SK-N-SH (cell line): ENCODE results near the gene WDR86. TPM values are rescaled to one million over a fixed set of nuclear protein-coding genes. Genes with fewer than 3 reads are reported as not detected.

Experiments used
- CTCF ChIA-PET: fragments of 300-600, 350-600 bp; formaldehyde crosslinking; extraction: SDS; loops from one replicate; lab custom pipeline; 2021; lab: Yijun Ruan, JAX
- POLR2A ChIA-PET: fragments of 350-600 bp; sonication (Branson Sonifier 250); formaldehyde crosslinking; extraction: SDS; loops from one replicate; lab custom pipeline; 2020; ENCODE audit warnings: antibody characterized with exemption, inconsistent platforms; lab: Yijun Ruan, JAX
- DNase-seq: peaks from one replicate; pipeline ENCODE4 v3.0.0; 2012
- H2AFZ ChIP-seq: fragments of 200-600 bp; sonication (generic); 2 replicates; pipeline ENCODE4 v1.8.1; 2016; ENCODE audit warnings: antibody characterized with exemption, mild to moderate bottlenecking, low read depth
- H3F3A ChIP-seq: fragments of 200-600 bp; sonication (generic); replicated peaks from 2 replicates; pipeline ENCODE3; 2016; ENCODE audit warnings: antibody characterized with exemption, mild to moderate bottlenecking; ENCODE audit not compliant: insufficient read depth
- H3K27ac ChIP-seq, 2 experiments: fragments of 200-500 bp in 1 of 2; fragments of 200-600 bp in 1 of 2; sonication (Bioruptor generic) in 1 of 2; sonication (generic), shearing (Covaris generic) in 1 of 2; 2 replicates each; pipeline versions ENCODE4 v1.5.1 to v1.6.1; 2014 to 2016; ENCODE audit warnings: low read depth in 2 of 2, inconsistent platforms in 1 of 2, low read length in 1 of 2, mild to moderate bottlenecking in 1 of 2, mixed read lengths in 1 of 2
- H3K27me3 ChIP-seq: fragments of 200-600 bp; sonication (generic), shearing (Covaris generic); 2 replicates; pipeline ENCODE4 v1.6.1; 2016; ENCODE audit warnings: mixed run types; ENCODE audit not compliant: insufficient read depth
- H3K36me3 ChIP-seq, 2 experiments: fragments of 200-500 bp in 1 of 2; fragments of 200-600 bp in 1 of 2; sonication (Bioruptor generic) in 1 of 2; sonication (generic) in 1 of 2; replicated peaks in 1 of 2; 2 replicates each; pipeline versions ENCODE3 to v1.5.1; 2014 to 2016; ENCODE audit warnings: low read length in 1 of 2, mild to moderate bottlenecking in 1 of 2; ENCODE audit not compliant: insufficient read depth in 2 of 2, control insufficient read depth in 1 of 2
- H3K4me1 ChIP-seq, 2 experiments: fragments of 200-500 bp in 1 of 2; fragments of 200-600 bp in 1 of 2; sonication (Bioruptor generic) in 1 of 2; sonication (generic), shearing (Covaris generic) in 1 of 2; 2 replicates each; pipeline versions ENCODE4 v1.5.1 to v1.6.1; 2014 to 2016; ENCODE audit warnings: low read depth in 1 of 2, low read length in 1 of 2, mixed run types in 1 of 2; ENCODE audit not compliant: insufficient read depth in 2 of 2, control insufficient read depth in 1 of 2
- H3K4me2 ChIP-seq: fragments of 200-600 bp; sonication (generic), shearing (Covaris generic); 2 replicates; pipeline ENCODE4 v1.6.1; 2017; ENCODE audit warnings: mixed run types
- H3K4me3 ChIP-seq, 2 experiments: fragments of 200-500 bp in 1 of 2; fragments of 200-600 bp in 1 of 2; sonication (Bioruptor generic) in 1 of 2; sonication (generic), shearing (Covaris generic) in 1 of 2; 2 replicates each; pipeline versions ENCODE4 v1.5.1 to v1.8.1; 2014 to 2016; ENCODE audit warnings: low read depth in 2 of 2, inconsistent platforms in 1 of 2, low read length in 1 of 2, mild to moderate bottlenecking in 1 of 2, mixed read lengths in 1 of 2, moderate library complexity in 1 of 2
- H3K79me2 ChIP-seq: fragments of 200-600 bp; sonication (generic); 2 replicates; pipeline ENCODE4 v1.8.1; 2017; ENCODE audit warnings: mild to moderate bottlenecking; ENCODE audit not compliant: insufficient read depth
- H3K9ac ChIP-seq: fragments of 200-600 bp; sonication (generic); 2 replicates; pipeline ENCODE4 v1.6.1; 2017; ENCODE audit warnings: mixed run types
- H3K9me2 ChIP-seq: fragments of 200-600 bp; sonication (generic); 2 replicates; pipeline ENCODE4 v1.6.1; 2017; ENCODE audit warnings: mixed run types
- H3K9me3 ChIP-seq: fragments of 200-600 bp; sonication (generic); 2 replicates; pipeline ENCODE4 v1.6.1; 2017; ENCODE audit warnings: mixed run types, mild to moderate bottlenecking, moderate library complexity
- H4K20me1 ChIP-seq: fragments of 200-600 bp; sonication (generic); 2 replicates; pipeline ENCODE4 v1.6.1; 2017; ENCODE audit warnings: mild to moderate bottlenecking, mixed run types; ENCODE audit not compliant: insufficient read depth
- FOXJ3 ChIP-seq: sonication (generic); formaldehyde crosslinking; IDR thresholded peaks from 2 replicates; pipeline ENCODE4 v1.5.1; 2020; ENCODE audit warnings: mild to moderate bottlenecking, missing genetic modification reagents
- MAX ChIP-seq: IDR thresholded peaks from 2 replicates; pipeline ENCODE4 v1.4.0; 2012; ENCODE audit warnings: low read depth
- MXI1 ChIP-seq: IDR thresholded peaks from 2 replicates; pipeline ENCODE4 v1.6.1; 2012; ENCODE audit warnings: mild to moderate bottlenecking, low read depth, low read length, improper control_type of control experiment
- RCOR1 ChIP-seq: fragments of 150-350 bp; IDR thresholded peaks from 2 replicates; pipeline ENCODE4 v1.6.1; 2017; ENCODE audit warnings: antibody characterized with exemption, low read length
- REST ChIP-seq: IDR thresholded peaks from 2 replicates; pipeline ENCODE4 v1.6.1; 2012; ENCODE audit warnings: mild to moderate bottlenecking, low read depth, low read length, moderate library complexity
- SMC3 ChIP-seq: IDR thresholded peaks from 2 replicates; pipeline ENCODE4 v1.6.1; 2012; ENCODE audit warnings: low read depth, low read length, improper control_type of control experiment
- WGBS: methylation state at CpG from one replicate; pipeline ENCODE4 v1.1.6; 2017; ENCODE audit warnings: low lambda C conversion rate; 5-methylcytosine and 5-hydroxymethylcytosine counted together
- polyA plus RNA-seq, 3 experiments: library from polyadenylated mRNA; depleted of rRNA; stranded (reverse); fragments of >200 nt; gene quantifications; 2 replicates each; pipeline ENCODE4 v1.2.3, GENCODE V29; 2012
- TF ChIP-seq, protein P1 (sequence below): fragments of 200-600 bp; sonication (generic); IDR thresholded peaks from 2 replicates; pipeline ENCODE4 v1.6.1; 2017; ENCODE audit warnings: antibody characterized with exemption, mild to moderate bottlenecking, moderate library complexity
- TF ChIP-seq, protein P2 (sequence below): IDR thresholded peaks from 2 replicates; pipeline ENCODE4; 2012

The WDR86 gene
- polyA plus RNA-seq, 1 of the 3 experiments (the other 2 are of a cell fraction) = 1.0 TPM

DNA sequence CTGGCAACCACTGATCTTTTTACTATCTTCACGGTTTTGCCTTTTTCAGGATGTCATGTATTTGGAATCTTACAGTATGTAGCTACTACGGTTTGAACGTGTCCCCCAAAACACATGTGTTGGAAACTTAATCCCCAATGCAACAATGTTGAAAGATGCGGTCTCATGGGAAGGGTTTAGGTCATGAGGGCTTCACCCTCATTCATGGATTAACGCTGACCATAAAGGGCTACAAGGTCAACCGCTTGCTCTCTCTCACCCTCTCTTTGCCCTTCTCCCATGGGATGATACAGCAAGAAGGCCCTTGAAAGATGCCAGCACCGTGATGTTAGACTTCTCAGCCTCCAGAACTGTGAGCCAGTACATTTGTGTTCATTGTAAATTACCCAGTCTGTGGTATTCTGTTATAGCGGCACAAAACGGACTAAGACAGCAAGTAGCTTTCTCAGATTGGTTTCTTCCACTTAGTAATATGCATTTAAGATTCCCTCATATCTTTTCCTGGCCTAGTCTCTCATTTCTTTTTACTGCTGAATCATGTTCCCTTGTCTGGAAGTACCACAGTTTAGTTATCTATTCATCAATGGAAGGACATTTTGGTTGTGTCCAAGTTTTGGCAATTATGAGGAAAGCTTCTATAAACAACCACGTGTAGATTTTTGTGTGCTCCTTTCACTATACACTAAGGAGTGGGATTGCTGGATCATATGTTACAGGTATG, 33.1 kb upstream of the WDR86 start:
- no peaks in the 10 kb centered on the region; the same call in 1 of the 2 replicates for H3K27me3 ChIP-seq
- no peak overlapping the region for H2AFZ ChIP-seq
- no peaks in the 10 kb centered on the region; a peak in 1 of 4 replicates for H3K4me1 ChIP-seq
- no peaks in the 10 kb centered on the region for H3K79me2 ChIP-seq
- TF ChIP-seq, protein P1, sequence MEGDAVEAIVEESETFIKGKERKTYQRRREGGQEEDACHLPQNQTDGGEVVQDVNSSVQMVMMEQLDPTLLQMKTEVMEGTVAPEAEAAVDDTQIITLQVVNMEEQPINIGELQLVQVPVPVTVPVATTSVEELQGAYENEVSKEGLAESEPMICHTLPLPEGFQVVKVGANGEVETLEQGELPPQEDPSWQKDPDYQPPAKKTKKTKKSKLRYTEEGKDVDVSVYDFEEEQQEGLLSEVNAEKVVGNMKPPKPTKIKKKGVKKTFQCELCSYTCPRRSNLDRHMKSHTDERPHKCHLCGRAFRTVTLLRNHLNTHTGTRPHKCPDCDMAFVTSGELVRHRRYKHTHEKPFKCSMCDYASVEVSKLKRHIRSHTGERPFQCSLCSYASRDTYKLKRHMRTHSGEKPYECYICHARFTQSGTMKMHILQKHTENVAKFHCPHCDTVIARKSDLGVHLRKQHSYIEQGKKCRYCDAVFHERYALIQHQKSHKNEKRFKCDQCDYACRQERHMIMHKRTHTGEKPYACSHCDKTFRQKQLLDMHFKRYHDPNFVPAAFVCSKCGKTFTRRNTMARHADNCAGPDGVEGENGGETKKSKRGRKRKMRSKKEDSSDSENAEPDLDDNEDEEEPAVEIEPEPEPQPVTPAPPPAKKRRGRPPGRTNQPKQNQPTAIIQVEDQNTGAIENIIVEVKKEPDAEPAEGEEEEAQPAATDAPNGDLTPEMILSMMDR = no peak
- TF ChIP-seq REST (no peak), FOXJ3 (no peak), MAX (no peak), SMC3 (no peak), RCOR1 (no peak), MXI1 (no peak)
- TF ChIP-seq, protein P2, sequence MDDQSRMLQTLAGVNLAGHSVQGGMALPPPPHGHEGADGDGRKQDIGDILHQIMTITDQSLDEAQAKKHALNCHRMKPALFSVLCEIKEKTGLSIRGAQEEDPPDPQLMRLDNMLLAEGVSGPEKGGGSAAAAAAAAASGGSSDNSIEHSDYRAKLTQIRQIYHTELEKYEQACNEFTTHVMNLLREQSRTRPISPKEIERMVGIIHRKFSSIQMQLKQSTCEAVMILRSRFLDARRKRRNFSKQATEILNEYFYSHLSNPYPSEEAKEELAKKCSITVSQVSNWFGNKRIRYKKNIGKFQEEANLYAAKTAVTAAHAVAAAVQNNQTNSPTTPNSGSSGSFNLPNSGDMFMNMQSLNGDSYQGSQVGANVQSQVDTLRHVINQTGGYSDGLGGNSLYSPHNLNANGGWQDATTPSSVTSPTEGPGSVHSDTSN = no peak
- no peak overlapping the region for H3K27ac ChIP-seq
- H3K9ac ChIP-seq = no peak overlapping the region
- H3K4me2 ChIP-seq = no peak overlapping the region
- H3K4me3 ChIP-seq = no peak overlapping the region
- ChIA-PET CTCF (interaction anchor here (0.7 to 1.9 kb wide), 4 partner anchors 9 to 317 kb away, joined by 3 to 8 read pairs (median 4); no protein-coding TSS in a partner anchor), POLR2A (interaction anchor here (1.1 kb wide), 1 partner anchor 33 kb away, joined by 3 read pairs; the partner anchor contains the start of gene WDR86)
- H3K9me3 ChIP-seq = no peaks in the 10 kb centered on the region
- no peaks in the 10 kb centered on the region for H3K36me3 ChIP-seq
- DNase-seq = no peak
- H3K9me2 ChIP-seq = no peaks in the 10 kb centered on the region
- 81% methylated on average over 10 of the region's 10 CpGs for WGBS
- no peaks in the 10 kb centered on the region for H3F3A ChIP-seq
- no peaks in the 10 kb centered on the region for H4K20me1 ChIP-seq
